Tibial nerve (tissue), 4 donors: ENCODE data around the gene OSGEP.
"Not testable (repeated sequence)": the region's sequence is repeated elsewhere in the genome, so short reads cannot be mapped to it uniquely, and the experiment has no call there.

Source experiments
- EP300 ChIP-seq, 2 donors: sonication (generic); formaldehyde crosslinking; IDR thresholded peaks; one replicate each; pipeline ENCODE4 v1.6.1; 2017; ENCODE audit warnings: antibody characterized with exemption in 2 of 2, mild to moderate bottlenecking in 1 of 2
- POLR2A ChIP-seq, 2 donors: fragments of 450-650 bp; IDR thresholded peaks; one replicate each; pipeline ENCODE4 v1.6.1; 2017; ENCODE audit warnings: antibody characterized with exemption in 2 of 2, mild to moderate bottlenecking in 2 of 2, moderate library complexity in 2 of 2
- TF ChIP-seq, protein P1 (sequence below), 5 experiments: fragments of 200-600 bp in 3 of 5; fragments of 450-650 bp in 2 of 5; sonication (generic) in 3 of 5; IDR thresholded peaks; one replicate each; pipeline ENCODE4 v1.5.1; 2016 to 2019; ENCODE audit warnings: antibody characterized with exemption in 5 of 5, mild to moderate bottlenecking in 3 of 5, moderate library complexity in 2 of 5

GRCh38 chr14:20443650-20444049, 11.0 kb downstream of the OSGEP start:
- TF ChIP-seq, protein P1, sequence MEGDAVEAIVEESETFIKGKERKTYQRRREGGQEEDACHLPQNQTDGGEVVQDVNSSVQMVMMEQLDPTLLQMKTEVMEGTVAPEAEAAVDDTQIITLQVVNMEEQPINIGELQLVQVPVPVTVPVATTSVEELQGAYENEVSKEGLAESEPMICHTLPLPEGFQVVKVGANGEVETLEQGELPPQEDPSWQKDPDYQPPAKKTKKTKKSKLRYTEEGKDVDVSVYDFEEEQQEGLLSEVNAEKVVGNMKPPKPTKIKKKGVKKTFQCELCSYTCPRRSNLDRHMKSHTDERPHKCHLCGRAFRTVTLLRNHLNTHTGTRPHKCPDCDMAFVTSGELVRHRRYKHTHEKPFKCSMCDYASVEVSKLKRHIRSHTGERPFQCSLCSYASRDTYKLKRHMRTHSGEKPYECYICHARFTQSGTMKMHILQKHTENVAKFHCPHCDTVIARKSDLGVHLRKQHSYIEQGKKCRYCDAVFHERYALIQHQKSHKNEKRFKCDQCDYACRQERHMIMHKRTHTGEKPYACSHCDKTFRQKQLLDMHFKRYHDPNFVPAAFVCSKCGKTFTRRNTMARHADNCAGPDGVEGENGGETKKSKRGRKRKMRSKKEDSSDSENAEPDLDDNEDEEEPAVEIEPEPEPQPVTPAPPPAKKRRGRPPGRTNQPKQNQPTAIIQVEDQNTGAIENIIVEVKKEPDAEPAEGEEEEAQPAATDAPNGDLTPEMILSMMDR (IDR thresholded peaks at IDR 0.05) = not testable (repeated sequence)
- TF ChIP-seq EP300, POLR2A (IDR thresholded peaks at IDR 0.05): not testable (repeated sequence)
